ENCODE data around the gene MID1. TPM values are rescaled to one million over a fixed set of nuclear protein-coding genes. Genes with fewer than 3 reads are reported as not detected.

Gene MID1
- total RNA-seq, 2 donors from 2014 or later, result 14.6 to 26.1 TPM

GRCh38 chrX:10557166-10557565 lies 63.2 kb downstream of the MID1 start:
- no peak for TF ChIP-seq POLR2A (IDR thresholded peaks at IDR 0.05)
- H3K4me1 ChIP-seq (replicated peaks), result no peaks in the 10 kb centered on the region
- no peaks in the 10 kb centered on the region for H3K9me3 ChIP-seq
- no peaks in the 10 kb centered on the region for H3K36me3 ChIP-seq
- no peak for DNase-seq (ENCODE audit: low spot score)
- WGBS, result 74% methylated on average over 4 of the region's 4 CpGs
- intact Hi-C loops (cut with DNase I), result no loop called here
- H3K27ac ChIP-seq, result no peak overlapping the region
- no peak overlapping the region for H3K4me3 ChIP-seq
- no peaks in the 10 kb centered on the region for H3K27me3 ChIP-seq (replicated peaks; ENCODE audit: insufficient read depth)

- intact Hi-C loops (cut with DNase I), result no loop called here
- Histone ChIP-seq H3K27ac (no peak overlapping the region), H3K27me3 (replicated peaks; ENCODE audit: insufficient read depth) (no peaks in the 10 kb centered on the region), H3K9me3 (no peaks in the 10 kb centered on the region), H3K36me3 (no peaks in the 10 kb centered on the region), H3K4me3 (no peak overlapping the region), H3K4me1 (replicated peaks) (no peaks in the 10 kb centered on the region)
- no peak for DNase-seq (ENCODE audit: low spot score)
- 38% methylated on average over 5 of the region's 5 CpGs for WGBS
- TF ChIP-seq CTCF (IDR thresholded peaks at IDR 0.05) (no peak), POLR2AphosphoS5 (IDR thresholded peaks at IDR 0.05) (no peak)
These were observed 64.0 kb downstream of the MID1 start for GRCh38 chrX:10556405-10556804.

GRCh38 chrX:10555846-10556245 lies 64.5 kb downstream of the MID1 start:
- Histone ChIP-seq H3K36me3 (no peaks in the 10 kb centered on the region), H3K27ac (no peak overlapping the region), H3K27me3 (replicated peaks; ENCODE audit: insufficient read depth) (no peaks in the 10 kb centered on the region), H3K9me3 (no peaks in the 10 kb centered on the region), H3K4me1 (replicated peaks) (no peaks in the 10 kb centered on the region), H3K4me3 (no peak overlapping the region)
- no peak for DNase-seq (ENCODE audit: low spot score)
- intact Hi-C loops (cut with DNase I), result no loop called here
- WGBS, result 64% methylated on average over 4 of the region's 4 CpGs
- TF ChIP-seq CTCF (IDR thresholded peaks at IDR 0.05), result no peak
- TF ChIP-seq POLR2AphosphoS5 (IDR thresholded peaks at IDR 0.05), result no peak
- no peak for TF ChIP-seq POLR2A (IDR thresholded peaks at IDR 0.05)

GRCh38 chrX:10554612-10555270 lies 65.6 kb downstream of the MID1 start:
- intact Hi-C loops (cut with DNase I), result no loop called here
- no peaks in the 10 kb centered on the region for H3K36me3 ChIP-seq
- H3K9me3 ChIP-seq, result no peaks in the 10 kb centered on the region
- WGBS, result 86% methylated on average over 6 of the region's 6 CpGs
- H3K4me3 ChIP-seq, result no peak overlapping the region
- no peaks in the 10 kb centered on the region for H3K27me3 ChIP-seq (replicated peaks; ENCODE audit: insufficient read depth)
- TF ChIP-seq POLR2AphosphoS5 (IDR thresholded peaks at IDR 0.05), result no peak
- TF ChIP-seq POLR2A (IDR thresholded peaks at IDR 0.05), result no peak
- no peak for TF ChIP-seq CTCF (IDR thresholded peaks at IDR 0.05)
- no peak overlapping the region for H3K27ac ChIP-seq
- no peaks in the 10 kb centered on the region for H3K4me1 ChIP-seq (replicated peaks)
- DNase-seq (ENCODE audit: low spot score), result no peak

GRCh38 chrX:10549280-10549679 lies 71.1 kb downstream of the MID1 start:
- no peak overlapping the region for H3K4me3 ChIP-seq
- no peak overlapping the region for H3K27ac ChIP-seq
- intact Hi-C loops (cut with DNase I), result no loop called here
- no peaks in the 10 kb centered on the region for H3K36me3 ChIP-seq
- peak; percentile 7 for DNase-seq (ENCODE audit: low spot score)
- 37% methylated on average over 2 of the region's 2 CpGs for WGBS
- H3K9me3 ChIP-seq, result no peaks in the 10 kb centered on the region
- no peak for TF ChIP-seq CTCF (IDR thresholded peaks at IDR 0.05)
- TF ChIP-seq POLR2AphosphoS5 (IDR thresholded peaks at IDR 0.05), result no peak
- TF ChIP-seq POLR2A (IDR thresholded peaks at IDR 0.05), result no peak
- no peaks in the 10 kb centered on the region for H3K4me1 ChIP-seq (replicated peaks)
- no peaks in the 10 kb centered on the region for H3K27me3 ChIP-seq (replicated peaks; ENCODE audit: insufficient read depth)

Data from prostate gland (tissue), 2 donors.